Liver (tissue), 9 donors: ENCODE measurements around the gene HARS1. TPM values are rescaled to one million over a fixed set of nuclear protein-coding genes. Genes with fewer than 3 reads are reported as not detected.
A peak's percentile ranks its signal among the peaks of the same experiment; 100 is the strongest.

ENCODE experiments used
- DNase-seq: peaks from one replicate; pipeline ENCODE4 v3.0.0-alpha.2; 2017; ENCODE audit warnings: low spot score
- H3K27ac ChIP-seq, 2 donors: one replicate each; pipeline ENCODE4 v1.7.0; 2013; ENCODE audit warnings: inconsistent platforms in 2 of 2, low read length in 2 of 2, control low read depth in 1 of 2, low read depth in 1 of 2, mild to moderate bottlenecking in 1 of 2
- H3K27me3 ChIP-seq, 4 donors: one replicate each; pipeline versions ENCODE4 v1.6.1 to v1.7.0; 2013; ENCODE audit warnings: low read length in 3 of 4, inconsistent platforms in 1 of 4, mild to moderate bottlenecking in 1 of 4, moderate library complexity in 1 of 4; ENCODE audit not compliant: control insufficient read depth in 4 of 4, insufficient read depth in 4 of 4
- H3K36me3 ChIP-seq, 4 donors: one replicate each; pipeline versions ENCODE4 v1.6.1 to v1.7.0; 2013; ENCODE audit warnings: low read length in 3 of 4, mild to moderate bottlenecking in 3 of 4, low read depth in 1 of 4, moderate library complexity in 1 of 4; ENCODE audit not compliant: control insufficient read depth in 4 of 4, insufficient read depth in 3 of 4
- H3K4me1 ChIP-seq, 4 donors: one replicate each; pipeline versions ENCODE4 v1.6.1 to v1.7.0; 2013; ENCODE audit warnings: low read length in 3 of 4, mild to moderate bottlenecking in 3 of 4, moderate library complexity in 1 of 4; ENCODE audit not compliant: control insufficient read depth in 4 of 4, insufficient read depth in 4 of 4
- H3K4me3 ChIP-seq, 3 donors: one replicate each; pipeline versions ENCODE4 v1.6.1 to v1.7.0; 2013; ENCODE audit warnings: low read length in 3 of 3, control low read depth in 1 of 3, low read depth in 1 of 3, mild to moderate bottlenecking in 1 of 3
- H3K9ac ChIP-seq, 2 donors: one replicate each; pipeline ENCODE4 v1.7.0; 2013; ENCODE audit warnings: low read length in 2 of 2, mild to moderate bottlenecking in 2 of 2, moderate library complexity in 2 of 2, control low read depth in 1 of 2, low read depth in 1 of 2
- H3K9me3 ChIP-seq, 4 donors: one replicate each; pipeline versions ENCODE4 v1.6.1 to v1.7.0; 2013; ENCODE audit warnings: low read length in 3 of 4; ENCODE audit not compliant: control insufficient read depth in 4 of 4
- FOXA1 ChIP-seq: IDR thresholded peaks from 2 replicates; pipeline ENCODE4 v1.6.1; 2016; ENCODE audit warnings: antibody characterized with exemption
- HNF4A ChIP-seq, 2 donors: conservative IDR thresholded peaks; 2 replicates each; pipeline ENCODE4 v1.6.1; 2016; ENCODE audit warnings: antibody characterized with exemption in 2 of 2, mild to moderate bottlenecking in 2 of 2
- HNF4G ChIP-seq: IDR thresholded peaks from 2 replicates; pipeline ENCODE4 v1.6.1; 2016; ENCODE audit warnings: antibody characterized with exemption
- JUND ChIP-seq, 2 donors: IDR thresholded peaks; 2 replicates each; pipeline ENCODE4 v1.6.1; 2016; ENCODE audit warnings: antibody characterized with exemption in 2 of 2
- NR2F2 ChIP-seq: IDR thresholded peaks from 2 replicates; pipeline ENCODE4 v1.6.1; 2016; ENCODE audit warnings: antibody characterized with exemption
- RAD21 ChIP-seq, 2 donors: IDR thresholded peaks; 2 replicates each; pipeline ENCODE4 v1.6.1; 2016; ENCODE audit warnings: antibody characterized with exemption in 2 of 2, mild to moderate bottlenecking in 2 of 2
- RXRA ChIP-seq, 2 donors: IDR thresholded peaks; 2 replicates each; pipeline ENCODE4 v1.6.1; 2017 to 2018; ENCODE audit warnings: antibody characterized with exemption in 2 of 2, mild to moderate bottlenecking in 1 of 2
- TAF1 ChIP-seq: conservative IDR thresholded peaks from 2 replicates; pipeline ENCODE4 v1.6.1; 2016; ENCODE audit warnings: antibody characterized with exemption, mild to moderate bottlenecking
- YY1 ChIP-seq: IDR thresholded peaks from 2 replicates; pipeline ENCODE4 v1.6.1; 2016; ENCODE audit warnings: antibody characterized with exemption, mild to moderate bottlenecking
- WGBS: extraction: QIAGEN DNeasy Blood & Tissue Kit; methylation state at CpG from one replicate; pipeline ENCODE4 v1.1.7; 2013; 5-methylcytosine and 5-hydroxymethylcytosine counted together
- polyA plus RNA-seq, 2 donors: library from polyadenylated mRNA; stranded (reverse) in 1 of 2; unstranded in 1 of 2; fragments of 200-250 nt in 1 of 2; fragments of >200 nt in 1 of 2; fragmentation: Nextera tagmentation in 1 of 2; extraction: Ambion mirVana in 1 of 2; gene quantifications; one replicate each; pipeline versions ENCODE4 v1.2.1 to v1.2.3, GENCODE V29; 2013 to 2015
- total RNA-seq, 2 donors: library from RNA; depleted of rRNA; stranded (reverse); fragments of >200 nt; gene quantifications; one replicate each; pipeline ENCODE4 v1.2.3, GENCODE V29; 2014
- TF ChIP-seq, protein P1 (sequence below): IDR thresholded peaks from 2 replicates; pipeline ENCODE4 v1.6.1; 2016; ENCODE audit warnings: antibody characterized with exemption
- TF ChIP-seq, protein P2 (sequence below): fragments of 150-350 bp; IDR thresholded peaks from 2 replicates; pipeline ENCODE4 v1.5.1; 2017; ENCODE audit warnings: improper control_type of control experiment, low read depth, low read length; ENCODE audit not compliant: missing input control
- TF ChIP-seq, protein P3 (sequence below): IDR thresholded peaks from 2 replicates; pipeline ENCODE4 v1.6.1; 2016; ENCODE audit warnings: antibody characterized with exemption
- TF ChIP-seq, protein P4 (sequence below): IDR thresholded peaks from 2 replicates; pipeline ENCODE4 v1.6.1; 2016; ENCODE audit warnings: antibody characterized with exemption
- TF ChIP-seq, protein P5 (sequence below): IDR thresholded peaks from 2 replicates; pipeline ENCODE4 v1.6.1; 2016; ENCODE audit warnings: antibody characterized with exemption, mild to moderate bottlenecking
- donor health status: healthy.
- donor health status: healthy.
- donor health status: healthy.
- donor health status: healthy.
- donor health status: healthy.

Gene HARS1
- total and polyA plus RNA-seq, 4 donors: 31.2 to 57.1 (median 37.3) TPM

DNA sequence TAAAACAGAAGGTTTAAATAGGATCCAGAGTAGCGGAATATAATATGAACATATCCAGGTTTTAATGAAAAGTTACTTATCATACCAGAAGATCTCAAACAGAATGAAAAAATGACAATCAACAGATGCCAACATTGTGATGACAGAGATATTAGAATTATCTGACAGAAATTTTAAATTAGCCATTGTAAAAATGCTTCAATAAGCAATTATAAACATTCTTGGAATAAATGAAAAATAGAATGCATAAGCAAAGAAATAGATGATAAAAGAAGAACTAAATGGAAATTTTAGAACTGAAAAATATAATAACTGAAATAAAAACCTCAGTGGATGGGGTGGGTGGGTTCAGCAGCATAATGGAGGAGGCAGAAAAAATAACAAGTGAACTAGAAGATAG lies 46.3 kb upstream of the HARS1 start:
- no peaks in the 10 kb centered on the region for H3K36me3 ChIP-seq
- 61% methylated on average over 1 of the region's 1 CpG for WGBS
- H3K9me3 ChIP-seq: peaks cover 0 to 17% (median 2%) of the 10 kb centered on the region in 4 donors
- no peak overlapping the region for H3K27ac ChIP-seq
- no peaks in the 10 kb centered on the region for H3K4me1 ChIP-seq
- no peak overlapping the region for H3K4me3 ChIP-seq
- H3K9ac ChIP-seq: no peak overlapping the region
- peaks cover 0 to 5% (median 4%) of the 10 kb centered on the region in 4 donors for H3K27me3 ChIP-seq
- TF ChIP-seq, protein P1, sequence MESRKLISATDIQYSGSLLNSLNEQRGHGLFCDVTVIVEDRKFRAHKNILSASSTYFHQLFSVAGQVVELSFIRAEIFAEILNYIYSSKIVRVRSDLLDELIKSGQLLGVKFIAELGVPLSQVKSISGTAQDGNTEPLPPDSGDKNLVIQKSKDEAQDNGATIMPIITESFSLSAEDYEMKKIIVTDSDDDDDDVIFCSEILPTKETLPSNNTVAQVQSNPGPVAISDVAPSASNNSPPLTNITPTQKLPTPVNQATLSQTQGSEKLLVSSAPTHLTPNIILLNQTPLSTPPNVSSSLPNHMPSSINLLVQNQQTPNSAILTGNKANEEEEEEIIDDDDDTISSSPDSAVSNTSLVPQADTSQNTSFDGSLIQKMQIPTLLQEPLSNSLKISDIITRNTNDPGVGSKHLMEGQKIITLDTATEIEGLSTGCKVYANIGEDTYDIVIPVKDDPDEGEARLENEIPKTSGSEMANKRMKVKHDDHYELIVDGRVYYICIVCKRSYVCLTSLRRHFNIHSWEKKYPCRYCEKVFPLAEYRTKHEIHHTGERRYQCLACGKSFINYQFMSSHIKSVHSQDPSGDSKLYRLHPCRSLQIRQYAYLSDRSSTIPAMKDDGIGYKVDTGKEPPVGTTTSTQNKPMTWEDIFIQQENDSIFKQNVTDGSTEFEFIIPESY: no peak
- TF ChIP-seq, protein P2, sequence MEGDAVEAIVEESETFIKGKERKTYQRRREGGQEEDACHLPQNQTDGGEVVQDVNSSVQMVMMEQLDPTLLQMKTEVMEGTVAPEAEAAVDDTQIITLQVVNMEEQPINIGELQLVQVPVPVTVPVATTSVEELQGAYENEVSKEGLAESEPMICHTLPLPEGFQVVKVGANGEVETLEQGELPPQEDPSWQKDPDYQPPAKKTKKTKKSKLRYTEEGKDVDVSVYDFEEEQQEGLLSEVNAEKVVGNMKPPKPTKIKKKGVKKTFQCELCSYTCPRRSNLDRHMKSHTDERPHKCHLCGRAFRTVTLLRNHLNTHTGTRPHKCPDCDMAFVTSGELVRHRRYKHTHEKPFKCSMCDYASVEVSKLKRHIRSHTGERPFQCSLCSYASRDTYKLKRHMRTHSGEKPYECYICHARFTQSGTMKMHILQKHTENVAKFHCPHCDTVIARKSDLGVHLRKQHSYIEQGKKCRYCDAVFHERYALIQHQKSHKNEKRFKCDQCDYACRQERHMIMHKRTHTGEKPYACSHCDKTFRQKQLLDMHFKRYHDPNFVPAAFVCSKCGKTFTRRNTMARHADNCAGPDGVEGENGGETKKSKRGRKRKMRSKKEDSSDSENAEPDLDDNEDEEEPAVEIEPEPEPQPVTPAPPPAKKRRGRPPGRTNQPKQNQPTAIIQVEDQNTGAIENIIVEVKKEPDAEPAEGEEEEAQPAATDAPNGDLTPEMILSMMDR: no peak
- no peak for TF ChIP-seq RXRA (IDR thresholded peaks at IDR 0.05)
- TF ChIP-seq FOXA1: no peak
- no peak for DNase-seq

DNA sequence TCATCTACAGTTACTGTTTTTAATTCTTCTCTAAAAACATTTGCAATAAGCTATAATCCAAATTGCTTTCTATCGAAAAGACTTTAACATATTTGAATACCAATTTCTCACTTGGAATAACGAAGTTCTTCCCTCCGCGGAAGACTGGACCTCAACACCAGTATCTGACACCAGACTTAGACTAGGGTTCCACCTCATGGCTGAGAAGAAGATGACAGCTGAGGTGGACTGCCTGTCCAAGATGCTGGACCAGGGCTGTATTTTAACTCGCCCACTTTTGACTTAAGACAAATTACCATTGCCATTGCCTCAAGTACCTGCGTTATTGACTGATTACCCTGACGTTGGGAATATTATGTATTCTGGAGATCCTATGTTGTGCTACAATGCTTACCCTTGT lies 43.2 kb upstream of the HARS1 start:
- H3K27ac ChIP-seq: no peak overlapping the region
- no peak overlapping the region for H3K4me3 ChIP-seq
- H3K4me1 ChIP-seq: no peaks in the 10 kb centered on the region
- H3K36me3 ChIP-seq: no peaks in the 10 kb centered on the region
- no peak for DNase-seq
- TF ChIP-seq HNF4A (conservative IDR thresholded peaks at IDR 0.05) (peak in 1 of 2 donors; percentile 17), RXRA (IDR thresholded peaks at IDR 0.05) (no peak), NR2F2 (no peak), FOXA1 (no peak), JUND (IDR thresholded peaks at IDR 0.05) (no peak), RAD21 (IDR thresholded peaks at IDR 0.05) (peak; percentile 76 to 84)
- TF ChIP-seq, protein P2: peak; percentile 60
- TF ChIP-seq, protein P3, sequence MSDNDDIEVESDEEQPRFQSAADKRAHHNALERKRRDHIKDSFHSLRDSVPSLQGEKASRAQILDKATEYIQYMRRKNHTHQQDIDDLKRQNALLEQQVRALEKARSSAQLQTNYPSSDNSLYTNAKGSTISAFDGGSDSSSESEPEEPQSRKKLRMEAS: no peak
- peaks cover 0 to 5% (median 4%) of the 10 kb centered on the region in 4 donors for H3K27me3 ChIP-seq
- H3K9me3 ChIP-seq: peaks cover 0 to under 1% (median 0%) of the 10 kb centered on the region in 4 donors
- no peak overlapping the region for H3K9ac ChIP-seq
- WGBS: 45% methylated on average over 7 of the region's 7 CpGs

DNA sequence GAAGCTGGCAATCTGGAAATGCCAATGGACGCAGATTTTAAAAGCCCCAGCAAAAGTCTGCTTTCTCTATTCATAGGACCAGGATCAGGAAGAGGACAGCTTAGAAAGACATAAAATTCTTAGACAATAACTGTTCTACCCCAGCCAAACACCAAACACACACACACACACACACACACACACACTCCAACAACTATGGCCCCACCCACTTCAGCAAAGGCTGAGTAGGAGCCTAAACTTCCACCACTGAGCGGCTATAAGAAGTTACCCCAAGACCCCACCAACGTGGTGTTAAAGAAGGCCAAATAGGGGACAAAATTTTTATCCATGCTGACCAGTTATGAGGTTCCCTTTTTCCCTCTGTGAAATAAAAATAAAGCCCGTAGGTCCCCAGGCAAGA lies 41.9 kb upstream of the HARS1 start:
- H3K4me3 ChIP-seq: no peak overlapping the region
- H3K36me3 ChIP-seq: no peaks in the 10 kb centered on the region
- H3K27ac ChIP-seq: no peak overlapping the region
- DNase-seq: no peak
- 62% methylated on average over 4 of the region's 4 CpGs for WGBS
- no peak overlapping the region for H3K9ac ChIP-seq
- TF ChIP-seq HNF4G: no peak
- TF ChIP-seq, protein P4, sequence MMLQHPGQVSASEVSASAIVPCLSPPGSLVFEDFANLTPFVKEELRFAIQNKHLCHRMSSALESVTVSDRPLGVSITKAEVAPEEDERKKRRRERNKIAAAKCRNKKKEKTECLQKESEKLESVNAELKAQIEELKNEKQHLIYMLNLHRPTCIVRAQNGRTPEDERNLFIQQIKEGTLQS: no peak
- TF ChIP-seq YY1: no peak
- TF ChIP-seq NR2F2: no peak
- no peak for TF ChIP-seq TAF1
- TF ChIP-seq, protein P5, sequence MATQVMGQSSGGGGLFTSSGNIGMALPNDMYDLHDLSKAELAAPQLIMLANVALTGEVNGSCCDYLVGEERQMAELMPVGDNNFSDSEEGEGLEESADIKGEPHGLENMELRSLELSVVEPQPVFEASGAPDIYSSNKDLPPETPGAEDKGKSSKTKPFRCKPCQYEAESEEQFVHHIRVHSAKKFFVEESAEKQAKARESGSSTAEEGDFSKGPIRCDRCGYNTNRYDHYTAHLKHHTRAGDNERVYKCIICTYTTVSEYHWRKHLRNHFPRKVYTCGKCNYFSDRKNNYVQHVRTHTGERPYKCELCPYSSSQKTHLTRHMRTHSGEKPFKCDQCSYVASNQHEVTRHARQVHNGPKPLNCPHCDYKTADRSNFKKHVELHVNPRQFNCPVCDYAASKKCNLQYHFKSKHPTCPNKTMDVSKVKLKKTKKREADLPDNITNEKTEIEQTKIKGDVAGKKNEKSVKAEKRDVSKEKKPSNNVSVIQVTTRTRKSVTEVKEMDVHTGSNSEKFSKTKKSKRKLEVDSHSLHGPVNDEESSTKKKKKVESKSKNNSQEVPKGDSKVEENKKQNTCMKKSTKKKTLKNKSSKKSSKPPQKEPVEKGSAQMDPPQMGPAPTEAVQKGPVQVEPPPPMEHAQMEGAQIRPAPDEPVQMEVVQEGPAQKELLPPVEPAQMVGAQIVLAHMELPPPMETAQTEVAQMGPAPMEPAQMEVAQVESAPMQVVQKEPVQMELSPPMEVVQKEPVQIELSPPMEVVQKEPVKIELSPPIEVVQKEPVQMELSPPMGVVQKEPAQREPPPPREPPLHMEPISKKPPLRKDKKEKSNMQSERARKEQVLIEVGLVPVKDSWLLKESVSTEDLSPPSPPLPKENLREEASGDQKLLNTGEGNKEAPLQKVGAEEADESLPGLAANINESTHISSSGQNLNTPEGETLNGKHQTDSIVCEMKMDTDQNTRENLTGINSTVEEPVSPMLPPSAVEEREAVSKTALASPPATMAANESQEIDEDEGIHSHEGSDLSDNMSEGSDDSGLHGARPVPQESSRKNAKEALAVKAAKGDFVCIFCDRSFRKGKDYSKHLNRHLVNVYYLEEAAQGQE: no peak
- no peaks in the 10 kb centered on the region for H3K4me1 ChIP-seq
- H3K27me3 ChIP-seq: peaks cover 0 to 5% (median 4%) of the 10 kb centered on the region in 4 donors
- H3K9me3 ChIP-seq: no peaks in the 10 kb centered on the region
